ENCODE results near the gene BRD7.

GRCh38 chr16:50280932-50281331 lies 87.9 kb downstream of the BRD7 start:
- no peak for TF ChIP-seq CTCF (IDR thresholded peaks at IDR 0.05)
- TF ChIP-seq POLR2A (IDR thresholded peaks at IDR 0.05) = no peak
